BLaER1 (cell line): ENCODE data around the gene UBA5.

ENCODE experiments used
- H3K27ac ChIP-seq: shearing (Covaris generic); formaldehyde crosslinking; 2 replicates; pipeline ENCODE4 v1.8.1; 2022
- H3K27me3 ChIP-seq: shearing (Covaris generic); formaldehyde crosslinking; 2 replicates; pipeline ENCODE4 v1.8.1; 2022
- H3K36me3 ChIP-seq: shearing (Covaris generic); formaldehyde crosslinking; 2 replicates; pipeline ENCODE4 v1.8.1; 2022
- H3K4me1 ChIP-seq: shearing (Covaris generic); formaldehyde crosslinking; 2 replicates; pipeline ENCODE4 v1.8.1; 2022
- H3K4me2 ChIP-seq: shearing (Covaris generic); formaldehyde crosslinking; 2 replicates; pipeline ENCODE4 v1.8.1; 2022
- H3K4me3 ChIP-seq: shearing (Covaris generic); formaldehyde crosslinking; 2 replicates; pipeline ENCODE4 v1.8.1; 2022
- H3K9ac ChIP-seq: shearing (Covaris generic); formaldehyde crosslinking; 2 replicates; pipeline ENCODE4 v1.8.1; 2022
- H3K9me3 ChIP-seq: shearing (Covaris generic); formaldehyde crosslinking; 2 replicates; pipeline ENCODE4 v1.8.1; 2022
- H4K20me1 ChIP-seq: shearing (Covaris generic); formaldehyde crosslinking; 2 replicates; pipeline ENCODE4 v1.8.1; 2022
- Cebpa-rat ChIP-seq: shearing (Covaris generic); IDR thresholded peaks from 2 replicates; pipeline ENCODE4 v1.8.1; 2022

UBA5 gene

GRCh38 chr3:132703733-132704132, 43.6 kb downstream of the UBA5 start:
- Histone ChIP-seq H3K9ac (no peak overlapping the region), H3K9me3 (no peaks in the 10 kb centered on the region), H4K20me1 (no peaks in the 10 kb centered on the region), H3K27ac (no peak overlapping the region), H3K36me3 (peaks cover 72% of the 10 kb centered on the region), H3K4me2 (no peak overlapping the region), H3K4me3 (no peak overlapping the region), H3K27me3 (no peaks in the 10 kb centered on the region), H3K4me1 (no peaks in the 10 kb centered on the region)
- TF ChIP-seq Cebpa-rat, result no peak

GRCh38 chr3:132709761-132710160, 49.6 kb downstream of the UBA5 start:
- Histone ChIP-seq H3K4me3 (no peak overlapping the region), H3K4me1 (no peaks in the 10 kb centered on the region), H3K9me3 (no peaks in the 10 kb centered on the region), H3K27me3 (no peaks in the 10 kb centered on the region), H3K4me2 (no peak overlapping the region), H3K36me3 (peaks cover 49% of the 10 kb centered on the region), H3K9ac (no peak overlapping the region), H3K27ac (no peak overlapping the region), H4K20me1 (no peaks in the 10 kb centered on the region)
- no peak for TF ChIP-seq Cebpa-rat

- H3K27me3 ChIP-seq, result no peaks in the 10 kb centered on the region
- no peaks in the 10 kb centered on the region for H4K20me1 ChIP-seq
- no peaks in the 10 kb centered on the region for H3K9me3 ChIP-seq
- no peak overlapping the region for H3K4me2 ChIP-seq
- no peak for TF ChIP-seq Cebpa-rat
- H3K4me1 ChIP-seq, result no peaks in the 10 kb centered on the region
- no peak overlapping the region for H3K4me3 ChIP-seq
- no peak overlapping the region for H3K9ac ChIP-seq
- no peak overlapping the region for H3K27ac ChIP-seq
- peaks cover 48% of the 10 kb centered on the region for H3K36me3 ChIP-seq
Measured at GRCh38 chr3:132710311-132710710, 50.2 kb downstream of the UBA5 start.

- no peak overlapping the region for H3K4me3 ChIP-seq
- TF ChIP-seq Cebpa-rat, result no peak
- H3K27me3 ChIP-seq, result no peaks in the 10 kb centered on the region
- H4K20me1 ChIP-seq, result no peaks in the 10 kb centered on the region
- H3K9me3 ChIP-seq, result no peaks in the 10 kb centered on the region
- no peaks in the 10 kb centered on the region for H3K4me1 ChIP-seq
- H3K4me2 ChIP-seq, result no peak overlapping the region
- no peak overlapping the region for H3K9ac ChIP-seq
- H3K27ac ChIP-seq, result no peak overlapping the region
- peaks cover 49% of the 10 kb centered on the region for H3K36me3 ChIP-seq
Measured at GRCh38 chr3:132713977-132714727, 54.0 kb downstream of the UBA5 start.

- peaks cover 16% of the 10 kb centered on the region for H3K4me1 ChIP-seq
- H3K9me3 ChIP-seq, result no peaks in the 10 kb centered on the region
- no peak overlapping the region for H3K4me3 ChIP-seq
- H4K20me1 ChIP-seq, result peaks cover 11% of the 10 kb centered on the region; the same call in 1 of the 2 replicates
- no peak overlapping the region for H3K27ac ChIP-seq
- H3K27me3 ChIP-seq, result no peaks in the 10 kb centered on the region
- peaks cover 35% of the 10 kb centered on the region for H3K36me3 ChIP-seq
- no peak overlapping the region for H3K4me2 ChIP-seq
- no peak for TF ChIP-seq Cebpa-rat
- no peak overlapping the region for H3K9ac ChIP-seq
Measured at GRCh38 chr3:132716372-132716771, 56.2 kb downstream of the UBA5 start.

- H3K27me3 ChIP-seq, result no peaks in the 10 kb centered on the region
Measured at GRCh38 chr3:132720228-132720627, 60.1 kb downstream of the UBA5 start.

GRCh38 chr3:132721479-132722164, 61.5 kb downstream of the UBA5 start:
- Histone ChIP-seq H3K4me1 (peaks cover 29% of the 10 kb centered on the region), H3K27me3 (no peaks in the 10 kb centered on the region), H3K36me3 (peaks cover 19% of the 10 kb centered on the region), H4K20me1 (peaks cover 11% of the 10 kb centered on the region; the same call in 1 of the 2 replicates), H3K4me2 (peak overlapping the region; percentile 93), H3K9me3 (no peaks in the 10 kb centered on the region), H3K9ac (peak overlapping the region; percentile 90), H3K27ac (peak overlapping the region; percentile 82), H3K4me3 (peak overlapping the region; percentile 92)
- TF ChIP-seq Cebpa-rat, result no peak

More at GRCh38 chr3:132720228-132720627, 60.1 kb downstream of the UBA5 start:
- no peak overlapping the region for H3K4me3 ChIP-seq
- H3K9me3 ChIP-seq, result no peaks in the 10 kb centered on the region
- no peak overlapping the region for H3K27ac ChIP-seq
- peaks cover 29% of the 10 kb centered on the region for H3K4me1 ChIP-seq
- TF ChIP-seq Cebpa-rat, result no peak
- H3K9ac ChIP-seq, result no peak overlapping the region
- H3K36me3 ChIP-seq, result peaks cover 24% of the 10 kb centered on the region
- peak overlapping the region; percentile 93 for H3K4me2 ChIP-seq
- peaks cover 11% of the 10 kb centered on the region; the same call in 1 of the 2 replicates for H4K20me1 ChIP-seq

- Histone ChIP-seq H3K4me2 (peak within 1 kb of the TSS; percentile 93), H3K4me1 (peaks cover 29% of the 10 kb centered on the region), H3K27ac (peak within 1 kb of the TSS; percentile 82), H3K4me3 (peak within 1 kb of the TSS; percentile 92), H4K20me1 (peaks cover 11% of the 10 kb centered on the region; the same call in 1 of the 2 replicates), H3K27me3 (no peaks in the 10 kb centered on the region), H3K36me3 (peaks cover 17% of the 10 kb centered on the region), H3K9me3 (no peaks in the 10 kb centered on the region), H3K9ac (peak within 1 kb of the TSS; percentile 90)
- TF ChIP-seq Cebpa-rat, result no peak
Measured at GRCh38 chr3:132722165-132723023, 62.3 kb downstream of the UBA5 start, which contains the start of gene NPHP3. TSS of gene NPHP3 (minus strand) at chr3:132722409. CDS start at chr3:132722355, 54 bp downstream.
